ENCODE results near the gene DCDC2.
"Not testable (repeated sequence)": the region's sequence is repeated elsewhere in the genome, so short reads cannot be mapped to it uniquely, and the experiment has no call there.

The DCDC2 gene

DNA sequence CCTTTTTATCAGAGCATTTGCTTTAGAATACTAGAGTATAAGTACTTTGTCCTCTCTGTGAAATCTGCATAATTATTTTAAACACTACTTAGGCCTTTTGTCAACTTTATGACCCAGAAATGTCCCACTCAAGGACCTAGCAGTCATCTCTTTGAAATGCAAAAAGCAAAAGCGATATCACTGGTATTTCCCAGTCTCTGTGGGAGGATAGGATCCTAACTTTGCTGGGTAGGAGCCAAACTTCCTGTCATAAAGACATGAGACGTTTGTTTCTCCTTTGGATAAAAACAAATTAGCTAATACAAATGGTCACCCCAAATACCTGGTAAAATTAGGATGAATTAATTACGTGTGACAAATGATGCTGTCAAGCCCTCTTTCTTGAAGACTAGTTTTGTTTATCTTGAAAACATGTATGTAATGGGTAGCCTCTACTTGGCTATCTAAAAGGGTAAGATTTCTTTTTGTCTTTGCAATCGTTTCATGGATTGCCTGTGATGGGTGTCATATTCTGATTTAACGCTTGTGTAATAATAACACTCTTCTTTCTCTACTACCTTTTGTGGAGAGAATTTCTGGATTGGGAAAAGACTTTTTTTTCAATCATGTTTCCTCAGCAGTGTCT lies 36.2 kb downstream of the DCDC2 start:
- TF ChIP-seq, protein P1, sequence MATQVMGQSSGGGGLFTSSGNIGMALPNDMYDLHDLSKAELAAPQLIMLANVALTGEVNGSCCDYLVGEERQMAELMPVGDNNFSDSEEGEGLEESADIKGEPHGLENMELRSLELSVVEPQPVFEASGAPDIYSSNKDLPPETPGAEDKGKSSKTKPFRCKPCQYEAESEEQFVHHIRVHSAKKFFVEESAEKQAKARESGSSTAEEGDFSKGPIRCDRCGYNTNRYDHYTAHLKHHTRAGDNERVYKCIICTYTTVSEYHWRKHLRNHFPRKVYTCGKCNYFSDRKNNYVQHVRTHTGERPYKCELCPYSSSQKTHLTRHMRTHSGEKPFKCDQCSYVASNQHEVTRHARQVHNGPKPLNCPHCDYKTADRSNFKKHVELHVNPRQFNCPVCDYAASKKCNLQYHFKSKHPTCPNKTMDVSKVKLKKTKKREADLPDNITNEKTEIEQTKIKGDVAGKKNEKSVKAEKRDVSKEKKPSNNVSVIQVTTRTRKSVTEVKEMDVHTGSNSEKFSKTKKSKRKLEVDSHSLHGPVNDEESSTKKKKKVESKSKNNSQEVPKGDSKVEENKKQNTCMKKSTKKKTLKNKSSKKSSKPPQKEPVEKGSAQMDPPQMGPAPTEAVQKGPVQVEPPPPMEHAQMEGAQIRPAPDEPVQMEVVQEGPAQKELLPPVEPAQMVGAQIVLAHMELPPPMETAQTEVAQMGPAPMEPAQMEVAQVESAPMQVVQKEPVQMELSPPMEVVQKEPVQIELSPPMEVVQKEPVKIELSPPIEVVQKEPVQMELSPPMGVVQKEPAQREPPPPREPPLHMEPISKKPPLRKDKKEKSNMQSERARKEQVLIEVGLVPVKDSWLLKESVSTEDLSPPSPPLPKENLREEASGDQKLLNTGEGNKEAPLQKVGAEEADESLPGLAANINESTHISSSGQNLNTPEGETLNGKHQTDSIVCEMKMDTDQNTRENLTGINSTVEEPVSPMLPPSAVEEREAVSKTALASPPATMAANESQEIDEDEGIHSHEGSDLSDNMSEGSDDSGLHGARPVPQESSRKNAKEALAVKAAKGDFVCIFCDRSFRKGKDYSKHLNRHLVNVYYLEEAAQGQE (IDR thresholded peaks at IDR 0.05; ENCODE audit: insufficient replicate concordance, low read depth) = no peak
- TF ChIP-seq SPI1 (IDR thresholded peaks at IDR 0.05; ENCODE audit: borderline replicate concordance, low read depth) (no peak), GABPA (IDR thresholded peaks at IDR 0.05; ENCODE audit: low read depth) (no peak), POLR2AphosphoS5 (IDR thresholded peaks at IDR 0.05; ENCODE audit: low read depth) (no peak)
- TF ChIP-seq, protein P2, sequence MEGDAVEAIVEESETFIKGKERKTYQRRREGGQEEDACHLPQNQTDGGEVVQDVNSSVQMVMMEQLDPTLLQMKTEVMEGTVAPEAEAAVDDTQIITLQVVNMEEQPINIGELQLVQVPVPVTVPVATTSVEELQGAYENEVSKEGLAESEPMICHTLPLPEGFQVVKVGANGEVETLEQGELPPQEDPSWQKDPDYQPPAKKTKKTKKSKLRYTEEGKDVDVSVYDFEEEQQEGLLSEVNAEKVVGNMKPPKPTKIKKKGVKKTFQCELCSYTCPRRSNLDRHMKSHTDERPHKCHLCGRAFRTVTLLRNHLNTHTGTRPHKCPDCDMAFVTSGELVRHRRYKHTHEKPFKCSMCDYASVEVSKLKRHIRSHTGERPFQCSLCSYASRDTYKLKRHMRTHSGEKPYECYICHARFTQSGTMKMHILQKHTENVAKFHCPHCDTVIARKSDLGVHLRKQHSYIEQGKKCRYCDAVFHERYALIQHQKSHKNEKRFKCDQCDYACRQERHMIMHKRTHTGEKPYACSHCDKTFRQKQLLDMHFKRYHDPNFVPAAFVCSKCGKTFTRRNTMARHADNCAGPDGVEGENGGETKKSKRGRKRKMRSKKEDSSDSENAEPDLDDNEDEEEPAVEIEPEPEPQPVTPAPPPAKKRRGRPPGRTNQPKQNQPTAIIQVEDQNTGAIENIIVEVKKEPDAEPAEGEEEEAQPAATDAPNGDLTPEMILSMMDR (IDR thresholded peaks at IDR 0.05; ENCODE audit: insufficient read depth, low read length) = no peak
- Histone ChIP-seq H3K27ac (replicated peaks) (no peak overlapping the region), H3K27me3 (ENCODE audit: insufficient read depth, poor library complexity, severe bottlenecking) (no peaks in the 10 kb centered on the region), H3K4me3 (replicated peaks; ENCODE audit: insufficient read depth, low read length) (no peak overlapping the region)
- no peak for DNase-seq (ENCODE audit: low read depth in 1 of 2, low spot score in 1 of 2)

DNA sequence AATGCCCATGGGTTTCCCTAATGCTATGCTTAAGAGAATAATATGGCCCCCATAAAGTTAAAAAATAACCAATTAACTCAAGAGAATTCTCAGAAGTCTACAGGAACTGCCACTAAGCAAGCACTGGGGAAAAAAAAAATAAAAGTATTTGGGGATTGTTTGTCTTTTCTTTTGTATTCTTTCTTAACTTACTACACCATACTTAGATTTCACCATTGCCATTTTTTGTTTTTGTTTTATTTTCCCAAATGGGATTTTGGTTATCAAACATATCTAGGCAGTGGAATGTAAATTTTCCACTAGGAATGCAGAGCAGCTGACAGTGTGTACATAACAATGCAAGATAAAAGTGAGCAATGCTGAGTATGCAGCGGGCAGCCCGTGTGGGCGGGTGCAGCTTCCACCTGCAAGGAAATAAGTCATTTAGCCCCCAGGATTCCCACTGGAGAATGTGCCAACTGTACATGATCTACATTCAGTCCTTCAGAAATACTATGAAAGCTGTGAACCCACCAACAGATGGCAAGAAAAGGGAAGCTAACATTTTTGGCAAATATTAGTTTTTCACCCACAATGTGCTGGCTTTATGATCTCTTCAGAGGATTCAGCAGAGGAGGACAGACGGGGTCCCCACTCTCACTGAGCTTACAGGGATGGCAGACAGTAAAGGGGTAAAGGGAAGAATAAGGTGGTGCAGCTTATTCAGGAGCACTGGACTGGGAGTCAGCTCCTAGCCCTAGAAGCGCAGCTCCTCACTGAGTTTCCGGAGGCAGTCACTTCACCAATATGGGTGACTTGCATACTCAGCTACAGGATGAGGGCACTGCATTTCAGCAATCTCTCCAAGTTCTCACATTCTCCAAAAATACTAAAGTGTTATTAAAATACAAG lies 44.4 kb downstream of the DCDC2 start:
- Histone ChIP-seq H3K4me3 (replicated peaks; ENCODE audit: insufficient read depth, low read length) (no peak overlapping the region), H3K27ac (replicated peaks) (no peak overlapping the region), H3K27me3 (ENCODE audit: insufficient read depth, poor library complexity, severe bottlenecking) (no peaks in the 10 kb centered on the region)
- TF ChIP-seq SPI1 (IDR thresholded peaks at IDR 0.05; ENCODE audit: borderline replicate concordance, low read depth) (no peak), GABPA (IDR thresholded peaks at IDR 0.05; ENCODE audit: low read depth) (no peak), POLR2AphosphoS5 (IDR thresholded peaks at IDR 0.05; ENCODE audit: low read depth) (no peak)
- TF ChIP-seq, protein P2 (IDR thresholded peaks at IDR 0.05; ENCODE audit: insufficient read depth, low read length) = no peak
- TF ChIP-seq, protein P1 (IDR thresholded peaks at IDR 0.05; ENCODE audit: insufficient replicate concordance, low read depth) = no peak
- DNase-seq (ENCODE audit: low read depth in 1 of 2, low spot score in 1 of 2) = no peak

DNA sequence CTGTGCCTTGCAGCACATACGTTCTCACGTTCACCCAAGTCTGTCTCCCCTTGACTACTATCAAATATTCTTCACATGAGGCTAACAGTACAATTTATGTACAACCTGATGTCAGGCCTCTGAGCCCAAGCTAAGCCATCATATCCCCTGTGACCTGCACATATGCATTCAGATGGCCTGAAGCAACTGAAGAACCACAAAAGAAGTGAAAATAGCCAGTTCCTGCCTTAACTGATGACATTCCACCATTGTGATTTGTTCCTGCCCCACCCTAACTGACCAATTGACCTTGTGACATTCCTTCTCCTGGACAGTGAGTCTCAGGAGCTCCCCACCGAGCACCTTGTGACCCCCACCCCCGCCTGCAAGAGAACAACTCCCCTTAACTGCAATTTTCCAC lies 46.1 kb downstream of the DCDC2 start:
- H3K4me3 ChIP-seq (replicated peaks; ENCODE audit: insufficient read depth, low read length); H3K27ac ChIP-seq (replicated peaks); DNase-seq (ENCODE audit: low read depth in 1 of 2, low spot score in 1 of 2); H3K27me3 ChIP-seq (ENCODE audit: insufficient read depth, poor library complexity, severe bottlenecking): not testable (repeated sequence)

DNA sequence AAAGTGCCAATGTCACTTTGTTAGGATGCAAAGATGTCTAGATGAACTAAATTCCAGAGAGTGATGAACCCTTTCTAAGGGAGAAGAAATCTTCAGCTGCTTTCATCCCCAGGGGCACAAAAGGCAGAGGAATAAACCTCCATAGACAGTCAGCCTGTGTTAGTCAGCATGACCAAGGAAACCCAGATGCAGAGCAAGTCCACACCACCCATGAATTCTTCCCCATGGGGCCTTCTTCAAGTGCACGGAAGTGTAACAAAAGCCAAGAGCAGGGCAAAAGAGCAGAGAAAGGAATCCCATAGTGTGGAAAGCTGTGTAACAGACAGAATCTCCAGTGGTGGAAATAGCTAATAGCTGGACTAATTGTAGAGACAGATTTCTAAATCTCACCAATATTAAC lies 50.0 kb downstream of the DCDC2 start:
- H3K27me3 ChIP-seq (ENCODE audit: insufficient read depth, poor library complexity, severe bottlenecking) = no peaks in the 10 kb centered on the region
- no peak for DNase-seq (ENCODE audit: low read depth in 1 of 2, low spot score in 1 of 2)
- TF ChIP-seq GABPA (IDR thresholded peaks at IDR 0.05; ENCODE audit: low read depth) (no peak), SPI1 (IDR thresholded peaks at IDR 0.05; ENCODE audit: borderline replicate concordance, low read depth) (no peak), POLR2AphosphoS5 (IDR thresholded peaks at IDR 0.05; ENCODE audit: low read depth) (no peak)
- TF ChIP-seq, protein P1 (IDR thresholded peaks at IDR 0.05; ENCODE audit: insufficient replicate concordance, low read depth) = no peak
- TF ChIP-seq, protein P2 (IDR thresholded peaks at IDR 0.05; ENCODE audit: insufficient read depth, low read length) = no peak
- no peak overlapping the region for H3K4me3 ChIP-seq (replicated peaks; ENCODE audit: insufficient read depth, low read length)
- no peak overlapping the region for H3K27ac ChIP-seq (replicated peaks)

All from HL-60 (cell line).